K562 (cell line): ENCODE measurements around the gene KCTD21. TPM values are rescaled to one million over a fixed set of nuclear protein-coding genes. Genes with fewer than 3 reads are reported as not detected.

ENCODE experiments used
- ATF7 ChIP-seq: fragments of 450-650 bp; IDR thresholded peaks from 2 replicates; pipeline ENCODE4 v1.7.1; 2014; ENCODE audit warnings: mild to moderate bottlenecking, moderate library complexity
- SIX5 ChIP-seq, 2 experiments: IDR thresholded peaks; 2 replicates each; pipeline ENCODE4 v1.6.1; 2011; ENCODE audit warnings: low read length in 2 of 2, borderline replicate concordance in 1 of 2, low read depth in 1 of 2, mild to moderate bottlenecking in 1 of 2, moderate library complexity in 1 of 2; ENCODE audit not compliant: insufficient read depth in 1 of 2
- SOX6 ChIP-seq: fragments of 450-650 bp; IDR thresholded peaks from 2 replicates; pipeline ENCODE4 v1.6.1; 2014; ENCODE audit warnings: mild to moderate bottlenecking
- TRIM24 ChIP-seq, 2 experiments: fragments of 450-650 bp; IDR thresholded peaks; 2 replicates each; pipeline ENCODE4 v1.6.1; 2016
- ZFP36 ChIP-seq: fragments of 150-350 bp; IDR thresholded peaks from 2 replicates; pipeline ENCODE4 v1.6.1; 2018; ENCODE audit warnings: low read length, low read depth; ENCODE audit not compliant: partially characterized antibody
- polyA plus RNA-seq, 8 experiments: library from polyadenylated mRNA; depleted of rRNA in 4 of 8; stranded (reverse) in 5 of 8; unstranded in 3 of 8; fragments of >200 nt; fragmentation: Nextera tagmentation in 2 of 8; fragmentation: Illumina TruSeq in 1 of 8; extraction: Ambion mirVana in 2 of 8; extraction: Trizol in 1 of 8; gene quantifications; 2 replicates each; pipeline versions ENCODE4 v1.2.1 to v1.2.3, GENCODE V29; 2011 to 2014; ENCODE audit warnings: inconsistent platforms in 1 of 8, missing spikeins in 1 of 8
- total RNA-seq, 7 experiments: library from RNA; depleted of rRNA in 6 of 7; stranded (reverse); fragments of >200 nt in 6 of 7; fragmentation: Illumina TruSeq in 2 of 7; extraction: Trizol in 2 of 7; gene quantifications; 2 replicates each; pipeline versions ENCODE4 v1.2.1 to v1.2.3, GENCODE V29; 2011 to 2021; ENCODE audit warnings: low replicate concordance in 1 of 7
- TF ChIP-seq, protein P1 (sequence below), 2 experiments: fragments of 450-650 bp in 1 of 2; sonication (generic) in 1 of 2; formaldehyde crosslinking in 1 of 2; IDR thresholded peaks; 2 replicates each; pipeline versions ENCODE4 v1.7.1 to v1.9.0; 2016 to 2022; ENCODE audit warnings: inconsistent platforms in 1 of 2, mild to moderate bottlenecking in 1 of 2, missing genetic modification reagents in 1 of 2
- TF ChIP-seq, protein P2 (sequence below), 2 experiments: fragments of 450-650 bp; IDR thresholded peaks; 2 replicates each; pipeline ENCODE4 v1.6.1; 2016
- TF ChIP-seq, protein P3 (sequence below): sonication (generic); formaldehyde crosslinking; IDR thresholded peaks from 2 replicates; pipeline ENCODE4 v1.4.0; 2020; ENCODE audit warnings: mild to moderate bottlenecking, missing genetic modification reagents
- TF ChIP-seq, protein P4 (sequence below): sonication (generic); formaldehyde crosslinking; IDR thresholded peaks from 2 replicates; pipeline ENCODE4 v1.8.0; 2022; ENCODE audit warnings: missing genetic modification reagents, mild to moderate bottlenecking, moderate library complexity, borderline replicate concordance
- TF ChIP-seq, protein P5 (sequence below): fragments of 450-650 bp; IDR thresholded peaks from 2 replicates; pipeline ENCODE4 v1.6.1; 2017; ENCODE audit warnings: mild to moderate bottlenecking, moderate library complexity

KCTD21 gene
- total and polyA plus RNA-seq, 9 of the 15 experiments (the other 6 are each of a cell fraction or from before 2014, with no cell fraction given), result 0.34 to 5.4 (median 1.9) TPM

DNA sequence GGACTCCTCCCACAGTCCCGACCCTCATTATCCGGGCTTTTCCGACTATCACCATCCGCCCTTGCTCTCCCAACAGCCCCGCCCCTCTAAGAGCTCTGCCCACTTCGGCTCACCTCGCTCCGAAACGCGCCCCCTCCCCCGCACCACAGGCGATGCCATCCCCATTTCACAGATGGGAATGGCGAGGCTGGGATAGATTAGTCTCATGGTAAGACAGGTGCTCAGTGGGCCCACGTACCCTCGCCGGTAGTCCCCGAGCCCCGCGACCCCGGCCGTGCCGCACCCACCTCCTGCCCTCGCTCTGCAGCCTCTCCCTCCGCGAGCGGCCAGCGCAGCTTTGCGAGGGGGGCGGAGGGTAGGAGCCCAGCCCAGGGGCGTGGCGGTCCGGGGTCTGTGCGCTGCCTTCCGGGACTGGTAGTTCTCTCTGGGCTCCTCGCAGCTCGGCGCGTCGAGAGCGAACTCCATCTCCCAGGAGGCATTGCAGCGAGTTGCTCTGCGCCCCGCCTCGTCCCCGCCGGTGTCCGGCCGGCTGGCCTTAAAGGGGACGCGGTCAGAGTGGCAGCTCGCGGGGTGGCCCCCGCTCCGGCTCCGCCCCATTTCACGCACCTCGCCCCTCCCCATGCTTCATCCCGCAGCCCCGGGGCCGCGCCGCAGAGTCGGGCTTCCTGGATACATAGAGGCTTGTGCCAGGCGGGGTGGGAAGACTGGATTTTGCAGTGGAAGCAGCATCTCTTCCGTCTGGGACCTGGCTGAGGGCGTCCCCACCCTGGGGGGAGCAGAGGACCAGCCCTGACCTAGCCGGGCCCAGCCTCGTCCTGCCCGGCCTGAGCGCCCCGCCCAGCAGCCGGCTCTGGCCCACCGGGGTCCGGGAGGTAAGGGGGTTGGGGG lies at the start of gene KCTD21, which contains the start of gene USP35 (continued):
- TF ChIP-seq, protein P1, sequence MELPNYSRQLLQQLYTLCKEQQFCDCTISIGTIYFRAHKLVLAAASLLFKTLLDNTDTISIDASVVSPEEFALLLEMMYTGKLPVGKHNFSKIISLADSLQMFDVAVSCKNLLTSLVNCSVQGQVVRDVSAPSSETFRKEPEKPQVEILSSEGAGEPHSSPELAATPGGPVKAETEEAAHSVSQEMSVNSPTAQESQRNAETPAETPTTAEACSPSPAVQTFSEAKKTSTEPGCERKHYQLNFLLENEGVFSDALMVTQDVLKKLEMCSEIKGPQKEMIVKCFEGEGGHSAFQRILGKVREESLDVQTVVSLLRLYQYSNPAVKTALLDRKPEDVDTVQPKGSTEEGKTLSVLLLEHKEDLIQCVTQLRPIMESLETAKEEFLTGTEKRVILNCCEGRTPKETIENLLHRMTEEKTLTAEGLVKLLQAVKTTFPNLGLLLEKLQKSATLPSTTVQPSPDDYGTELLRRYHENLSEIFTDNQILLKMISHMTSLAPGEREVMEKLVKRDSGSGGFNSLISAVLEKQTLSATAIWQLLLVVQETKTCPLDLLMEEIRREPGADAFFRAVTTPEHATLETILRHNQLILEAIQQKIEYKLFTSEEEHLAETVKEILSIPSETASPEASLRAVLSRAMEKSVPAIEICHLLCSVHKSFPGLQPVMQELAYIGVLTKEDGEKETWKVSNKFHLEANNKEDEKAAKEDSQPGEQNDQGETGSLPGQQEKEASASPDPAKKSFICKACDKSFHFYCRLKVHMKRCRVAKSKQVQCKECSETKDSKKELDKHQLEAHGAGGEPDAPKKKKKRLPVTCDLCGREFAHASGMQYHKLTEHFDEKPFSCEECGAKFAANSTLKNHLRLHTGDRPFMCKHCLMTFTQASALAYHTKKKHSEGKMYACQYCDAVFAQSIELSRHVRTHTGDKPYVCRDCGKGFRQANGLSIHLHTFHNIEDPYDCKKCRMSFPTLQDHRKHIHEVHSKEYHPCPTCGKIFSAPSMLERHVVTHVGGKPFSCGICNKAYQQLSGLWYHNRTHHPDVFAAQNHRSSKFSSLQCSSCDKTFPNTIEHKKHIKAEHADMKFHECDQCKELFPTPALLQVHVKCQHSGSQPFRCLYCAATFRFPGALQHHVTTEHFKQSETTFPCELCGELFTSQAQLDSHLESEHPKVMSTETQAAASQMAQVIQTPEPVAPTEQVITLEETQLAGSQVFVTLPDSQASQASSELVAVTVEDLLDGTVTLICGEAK (IDR thresholded peaks at IDR 0.05), result no peak; the same call in none of the 2 replicates
- TF ChIP-seq, protein P1 (CRISPR knock-in tag; IDR thresholded peaks at IDR 0.05), result no peak
- TF ChIP-seq SOX6 (0 out of 2 replicates have a peak, but pooled peaks have one; percentile 6), TRIM24 (IDR thresholded peaks at IDR 0.05) (peak in 1 of 2 experiments; percentile 72; a peak in 2 of 4 replicates), ATF7 (peak; percentile 72), ZFP36 (peak; percentile 18), SIX5 (IDR thresholded peaks at IDR 0.05; ENCODE audit: borderline replicate concordance in 1 of 2, insufficient read depth in 1 of 2, low read depth in 1 of 2, low read length in 2 of 2) (peak; percentile 88 to 90)
- TF ChIP-seq, protein P2, sequence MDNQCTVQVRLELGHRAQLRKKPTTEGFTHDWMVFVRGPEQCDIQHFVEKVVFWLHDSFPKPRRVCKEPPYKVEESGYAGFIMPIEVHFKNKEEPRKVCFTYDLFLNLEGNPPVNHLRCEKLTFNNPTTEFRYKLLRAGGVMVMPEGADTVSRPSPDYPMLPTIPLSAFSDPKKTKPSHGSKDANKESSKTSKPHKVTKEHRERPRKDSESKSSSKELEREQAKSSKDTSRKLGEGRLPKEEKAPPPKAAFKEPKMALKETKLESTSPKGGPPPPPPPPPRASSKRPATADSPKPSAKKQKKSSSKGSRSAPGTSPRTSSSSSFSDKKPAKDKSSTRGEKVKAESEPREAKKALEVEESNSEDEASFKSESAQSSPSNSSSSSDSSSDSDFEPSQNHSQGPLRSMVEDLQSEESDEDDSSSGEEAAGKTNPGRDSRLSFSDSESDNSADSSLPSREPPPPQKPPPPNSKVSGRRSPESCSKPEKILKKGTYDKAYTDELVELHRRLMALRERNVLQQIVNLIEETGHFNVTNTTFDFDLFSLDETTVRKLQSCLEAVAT (IDR thresholded peaks at IDR 0.05), result no peak; a peak in 1 of 4 replicates
- TF ChIP-seq, protein P3, sequence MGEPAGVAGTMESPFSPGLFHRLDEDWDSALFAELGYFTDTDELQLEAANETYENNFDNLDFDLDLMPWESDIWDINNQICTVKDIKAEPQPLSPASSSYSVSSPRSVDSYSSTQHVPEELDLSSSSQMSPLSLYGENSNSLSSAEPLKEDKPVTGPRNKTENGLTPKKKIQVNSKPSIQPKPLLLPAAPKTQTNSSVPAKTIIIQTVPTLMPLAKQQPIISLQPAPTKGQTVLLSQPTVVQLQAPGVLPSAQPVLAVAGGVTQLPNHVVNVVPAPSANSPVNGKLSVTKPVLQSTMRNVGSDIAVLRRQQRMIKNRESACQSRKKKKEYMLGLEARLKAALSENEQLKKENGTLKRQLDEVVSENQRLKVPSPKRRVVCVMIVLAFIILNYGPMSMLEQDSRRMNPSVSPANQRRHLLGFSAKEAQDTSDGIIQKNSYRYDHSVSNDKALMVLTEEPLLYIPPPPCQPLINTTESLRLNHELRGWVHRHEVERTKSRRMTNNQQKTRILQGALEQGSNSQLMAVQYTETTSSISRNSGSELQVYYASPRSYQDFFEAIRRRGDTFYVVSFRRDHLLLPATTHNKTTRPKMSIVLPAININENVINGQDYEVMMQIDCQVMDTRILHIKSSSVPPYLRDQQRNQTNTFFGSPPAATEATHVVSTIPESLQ, result 0 out of 2 replicates have a peak, but pooled peaks have one; percentile 36
- TF ChIP-seq, protein P4, sequence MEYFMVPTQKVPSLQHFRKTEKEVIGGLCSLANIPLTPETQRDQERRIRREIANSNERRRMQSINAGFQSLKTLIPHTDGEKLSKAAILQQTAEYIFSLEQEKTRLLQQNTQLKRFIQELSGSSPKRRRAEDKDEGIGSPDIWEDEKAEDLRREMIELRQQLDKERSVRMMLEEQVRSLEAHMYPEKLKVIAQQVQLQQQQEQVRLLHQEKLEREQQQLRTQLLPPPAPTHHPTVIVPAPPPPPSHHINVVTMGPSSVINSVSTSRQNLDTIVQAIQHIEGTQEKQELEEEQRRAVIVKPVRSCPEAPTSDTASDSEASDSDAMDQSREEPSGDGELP (CRISPR knock-in tag), result peak; percentile 98
- TF ChIP-seq, protein P5, sequence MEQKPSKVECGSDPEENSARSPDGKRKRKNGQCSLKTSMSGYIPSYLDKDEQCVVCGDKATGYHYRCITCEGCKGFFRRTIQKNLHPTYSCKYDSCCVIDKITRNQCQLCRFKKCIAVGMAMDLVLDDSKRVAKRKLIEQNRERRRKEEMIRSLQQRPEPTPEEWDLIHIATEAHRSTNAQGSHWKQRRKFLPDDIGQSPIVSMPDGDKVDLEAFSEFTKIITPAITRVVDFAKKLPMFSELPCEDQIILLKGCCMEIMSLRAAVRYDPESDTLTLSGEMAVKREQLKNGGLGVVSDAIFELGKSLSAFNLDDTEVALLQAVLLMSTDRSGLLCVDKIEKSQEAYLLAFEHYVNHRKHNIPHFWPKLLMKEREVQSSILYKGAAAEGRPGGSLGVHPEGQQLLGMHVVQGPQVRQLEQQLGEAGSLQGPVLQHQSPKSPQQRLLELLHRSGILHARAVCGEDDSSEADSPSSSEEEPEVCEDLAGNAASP, result no peak
